Esophagus squamous epithelium (tissue), 4 donors: ENCODE data around the gene TSKU.

ENCODE experiments used
- POLR2A ChIP-seq, 4 donors: fragments of 450-650 bp; IDR thresholded peaks; one replicate each; pipeline ENCODE4 v1.6.1; 2017; ENCODE audit warnings: antibody characterized with exemption in 4 of 4, mild to moderate bottlenecking in 4 of 4, moderate library complexity in 3 of 4
- TF ChIP-seq, protein P1 (sequence below), 6 experiments: fragments of 450-650 bp in 4 of 6; fragments of 200-600 bp in 2 of 6; sonication (generic) in 2 of 6; IDR thresholded peaks; one replicate each; pipeline ENCODE4 v1.5.1; 2016 to 2019; ENCODE audit warnings: antibody characterized with exemption in 6 of 6, mild to moderate bottlenecking in 4 of 6, moderate library complexity in 4 of 6

DNA sequence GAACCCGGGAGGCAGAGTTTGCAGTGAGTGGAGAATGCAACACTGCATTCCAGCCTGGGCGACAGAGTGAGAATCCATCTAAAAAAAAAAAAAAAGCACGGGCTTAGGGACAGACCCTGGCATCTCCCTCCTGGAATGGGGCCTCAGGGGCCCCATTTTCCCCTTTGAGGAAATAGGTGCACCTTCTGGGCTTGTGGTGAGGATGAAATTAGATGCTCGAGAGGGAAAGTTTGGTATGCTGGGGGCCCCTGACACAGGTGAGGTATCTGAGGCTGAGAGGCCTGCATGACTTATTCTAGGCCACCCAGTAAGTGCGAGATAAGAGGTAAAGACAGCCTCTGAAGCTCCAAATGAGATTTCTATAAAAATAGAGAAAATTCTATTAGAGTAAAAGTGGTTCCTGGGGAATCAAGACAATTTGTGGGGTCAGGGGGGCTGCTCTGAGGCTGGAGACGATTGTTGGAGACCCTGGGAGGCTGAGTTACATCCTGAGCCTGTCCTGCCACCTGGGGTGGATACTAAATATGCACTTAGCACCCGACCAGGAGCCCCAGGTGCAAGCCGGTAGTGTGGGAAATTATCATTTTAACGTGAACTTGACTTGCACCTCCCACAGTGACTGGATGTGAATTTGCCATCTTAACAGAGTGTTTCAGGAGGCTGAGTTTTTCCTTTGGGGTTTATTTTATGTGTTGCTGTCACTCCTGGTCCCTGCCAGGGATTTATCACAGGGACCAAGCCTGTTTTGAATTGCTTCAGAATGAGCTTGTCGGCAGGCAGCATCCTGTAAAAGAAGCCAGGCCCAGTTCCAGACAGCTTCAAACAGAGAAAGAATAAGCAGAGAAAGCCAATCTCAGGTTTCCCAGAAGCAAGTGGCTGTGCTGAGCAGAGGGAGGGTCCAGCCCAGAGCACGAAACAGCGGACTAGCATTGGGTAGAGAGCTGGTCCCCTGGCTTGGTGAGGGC is 48.4 kb upstream of the TSKU start:
- no peak for TF ChIP-seq POLR2A (IDR thresholded peaks at IDR 0.05)
- TF ChIP-seq, protein P1, sequence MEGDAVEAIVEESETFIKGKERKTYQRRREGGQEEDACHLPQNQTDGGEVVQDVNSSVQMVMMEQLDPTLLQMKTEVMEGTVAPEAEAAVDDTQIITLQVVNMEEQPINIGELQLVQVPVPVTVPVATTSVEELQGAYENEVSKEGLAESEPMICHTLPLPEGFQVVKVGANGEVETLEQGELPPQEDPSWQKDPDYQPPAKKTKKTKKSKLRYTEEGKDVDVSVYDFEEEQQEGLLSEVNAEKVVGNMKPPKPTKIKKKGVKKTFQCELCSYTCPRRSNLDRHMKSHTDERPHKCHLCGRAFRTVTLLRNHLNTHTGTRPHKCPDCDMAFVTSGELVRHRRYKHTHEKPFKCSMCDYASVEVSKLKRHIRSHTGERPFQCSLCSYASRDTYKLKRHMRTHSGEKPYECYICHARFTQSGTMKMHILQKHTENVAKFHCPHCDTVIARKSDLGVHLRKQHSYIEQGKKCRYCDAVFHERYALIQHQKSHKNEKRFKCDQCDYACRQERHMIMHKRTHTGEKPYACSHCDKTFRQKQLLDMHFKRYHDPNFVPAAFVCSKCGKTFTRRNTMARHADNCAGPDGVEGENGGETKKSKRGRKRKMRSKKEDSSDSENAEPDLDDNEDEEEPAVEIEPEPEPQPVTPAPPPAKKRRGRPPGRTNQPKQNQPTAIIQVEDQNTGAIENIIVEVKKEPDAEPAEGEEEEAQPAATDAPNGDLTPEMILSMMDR (IDR thresholded peaks at IDR 0.05) = no peak
